Prostate gland (tissue), 2 donors: ENCODE data around the gene FBXL17.

Experiments used
- CTCF ChIP-seq, 4 experiments: fragments of 200-600 bp in 2 of 4; fragments of 450-650 bp in 2 of 4; sonication (generic) in 2 of 4; IDR thresholded peaks; 1 replicate in 3 of 4; 2 replicates in 1 of 4; pipeline ENCODE4 v1.5.1; 2016 to 2019; ENCODE audit warnings: antibody characterized with exemption in 4 of 4, mild to moderate bottlenecking in 2 of 4, moderate library complexity in 2 of 4
- POLR2A ChIP-seq: fragments of 450-650 bp; IDR thresholded peaks from one replicate; pipeline ENCODE4 v1.6.1; 2016; ENCODE audit warnings: antibody characterized with exemption, mild to moderate bottlenecking
- POLR2AphosphoS5 ChIP-seq: sonication (generic); formaldehyde crosslinking; IDR thresholded peaks from one replicate; pipeline ENCODE4 v1.6.1; 2017; ENCODE audit warnings: antibody characterized with exemption

- TF ChIP-seq CTCF (IDR thresholded peaks at IDR 0.05) = no peak
- no peak for TF ChIP-seq POLR2A
- no peak for TF ChIP-seq POLR2AphosphoS5
Observed at GRCh38 chr5:107979900-107980299, 402.0 kb downstream of the FBXL17 start.
